NCI-H2029 (cell line): ENCODE data around the gene GLP2R.

ENCODE experiments used
- DNase-seq: peaks from one replicate; lab custom pipeline; 2025; lab: John Stamatoyannopoulos, UW

GLP2R gene

DNA sequence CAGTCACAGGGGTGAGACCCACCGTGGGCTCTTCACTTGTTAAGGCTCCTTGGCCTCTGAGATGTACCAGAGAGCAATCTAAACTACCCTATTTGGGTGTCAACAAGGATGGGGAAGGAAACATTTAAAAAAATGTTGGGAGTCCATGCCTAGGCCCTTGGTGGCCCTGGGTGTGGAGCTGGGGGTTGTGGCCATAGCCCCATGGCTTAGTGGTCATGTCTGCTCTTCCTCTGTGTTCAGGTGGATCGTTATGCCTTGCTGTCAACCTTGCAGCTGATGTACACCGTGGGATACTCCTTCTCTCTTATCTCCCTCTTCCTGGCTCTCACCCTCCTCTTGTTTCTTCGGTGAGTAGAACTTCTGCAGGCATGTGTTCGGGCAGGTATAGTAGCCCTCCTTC lies 28.5 kb downstream of the GLP2R start:
- no peak for DNase-seq

DNA sequence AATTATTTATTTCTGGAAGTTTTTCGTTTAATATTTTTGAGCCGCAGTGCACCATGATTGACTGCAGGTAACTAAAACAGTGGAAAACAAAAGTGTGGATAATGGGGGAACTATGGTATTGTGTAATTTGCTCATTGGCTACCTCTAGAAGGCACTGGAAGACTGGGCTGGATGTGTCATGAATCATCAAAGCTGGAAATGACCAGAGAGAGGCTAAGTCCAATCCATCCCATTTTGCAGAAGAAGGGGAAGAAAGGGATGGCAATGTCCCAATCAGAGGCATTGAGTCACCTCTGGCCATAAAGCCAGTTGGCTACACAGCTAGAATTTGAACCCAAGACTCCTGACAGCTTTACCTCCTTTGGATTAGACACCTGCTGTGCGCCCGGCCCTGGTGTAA lies 29.3 kb downstream of the GLP2R start:
- no peak for DNase-seq

DNA sequence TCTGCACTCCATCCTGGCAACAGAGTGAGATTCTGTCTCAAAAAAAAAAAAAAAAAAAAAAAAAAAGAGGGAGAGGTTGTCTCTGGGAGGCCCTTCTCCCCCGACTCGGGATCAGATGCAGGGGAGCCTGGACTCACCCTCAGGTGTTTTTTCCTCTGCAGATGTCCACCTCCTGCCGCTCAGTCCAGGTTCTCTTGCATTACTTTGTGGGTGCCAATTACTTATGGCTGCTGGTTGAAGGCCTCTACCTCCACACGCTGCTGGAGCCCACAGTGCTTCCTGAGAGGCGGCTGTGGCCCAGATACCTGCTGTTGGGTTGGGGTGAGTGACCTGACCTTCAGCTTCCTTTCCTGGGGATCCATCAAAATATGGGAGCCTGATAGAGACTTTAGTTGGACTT lies 34.1 kb downstream of the GLP2R start:
- no peak for DNase-seq

DNA sequence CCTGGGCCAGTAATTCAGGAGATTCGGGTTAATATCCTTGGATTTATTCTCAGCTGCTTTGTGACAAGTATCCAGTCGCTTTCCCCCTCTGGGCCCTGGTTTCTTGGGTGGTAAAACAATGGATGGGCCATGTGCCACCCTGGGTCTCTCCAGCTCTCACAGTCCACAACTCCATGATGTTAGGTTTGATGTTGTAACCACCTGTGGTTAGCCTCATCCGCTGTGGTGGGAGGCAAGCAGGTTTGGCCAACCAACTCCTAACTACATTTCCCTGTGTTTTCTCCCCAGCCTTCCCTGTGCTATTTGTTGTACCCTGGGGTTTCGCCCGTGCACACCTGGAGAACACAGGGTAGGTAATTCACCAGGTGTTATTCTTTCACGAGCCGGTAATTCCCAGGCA lies 35.1 kb downstream of the GLP2R start:
- no peak for DNase-seq

DNA sequence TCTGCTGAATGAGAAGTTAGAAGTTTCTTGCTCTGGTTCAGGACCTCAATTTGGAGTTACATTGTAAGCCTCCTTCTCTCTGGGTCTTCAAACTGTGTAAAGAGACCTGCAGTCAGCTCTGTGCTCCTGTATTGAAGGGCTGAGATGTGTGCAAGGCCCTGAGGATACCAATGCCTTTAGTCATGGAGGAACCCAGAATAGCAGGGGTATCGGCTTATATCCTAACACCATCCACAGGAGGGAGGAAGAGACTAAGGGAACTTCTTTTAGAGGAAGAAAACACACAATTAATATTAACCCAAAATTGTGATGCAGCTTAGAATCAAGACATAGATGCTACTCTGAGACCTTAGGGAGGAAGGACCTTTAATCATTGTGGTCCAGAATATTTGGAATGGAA lies 36.5 kb downstream of the GLP2R start:
- DNase-seq: no peak

DNA sequence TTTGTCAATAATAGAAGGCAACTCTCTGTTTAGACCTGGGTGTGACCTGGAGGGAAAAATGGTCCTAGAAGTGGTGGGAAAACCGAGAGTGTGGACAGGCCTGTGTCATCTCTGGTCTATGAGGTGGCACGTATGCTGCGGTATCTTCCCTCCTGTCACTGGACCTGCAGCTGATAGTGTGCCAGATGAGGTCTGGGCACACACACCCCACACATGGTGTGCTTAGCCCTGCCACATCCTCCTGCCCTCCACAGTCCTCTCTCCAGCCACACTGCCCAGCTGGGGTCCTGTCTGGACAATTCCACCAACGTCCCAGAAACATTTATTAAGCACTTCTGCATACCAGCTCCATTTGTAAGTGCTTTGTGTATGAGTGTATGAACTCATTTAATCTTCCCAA lies 37.2 kb downstream of the GLP2R start:
- no peak for DNase-seq

DNA sequence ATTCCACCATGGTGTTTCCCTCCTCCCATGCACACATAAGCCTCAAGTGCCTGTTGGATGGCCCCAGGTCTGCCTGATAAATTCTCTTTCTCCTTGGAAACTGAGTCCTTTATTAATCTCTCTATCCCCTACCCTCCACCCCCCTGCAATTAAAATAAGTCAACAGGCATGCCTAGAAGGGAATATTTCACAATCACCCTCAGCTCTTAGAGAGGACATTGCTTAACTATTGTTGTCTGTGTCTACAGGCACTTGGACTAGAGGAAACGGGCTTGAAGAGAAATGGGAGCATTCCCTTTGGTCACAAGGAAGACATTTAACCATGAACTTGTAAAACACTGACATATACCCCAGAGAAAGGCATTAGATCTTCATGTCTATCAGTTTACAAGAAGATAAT lies 39.9 kb downstream of the GLP2R start:
- DNase-seq: no peak

DNA sequence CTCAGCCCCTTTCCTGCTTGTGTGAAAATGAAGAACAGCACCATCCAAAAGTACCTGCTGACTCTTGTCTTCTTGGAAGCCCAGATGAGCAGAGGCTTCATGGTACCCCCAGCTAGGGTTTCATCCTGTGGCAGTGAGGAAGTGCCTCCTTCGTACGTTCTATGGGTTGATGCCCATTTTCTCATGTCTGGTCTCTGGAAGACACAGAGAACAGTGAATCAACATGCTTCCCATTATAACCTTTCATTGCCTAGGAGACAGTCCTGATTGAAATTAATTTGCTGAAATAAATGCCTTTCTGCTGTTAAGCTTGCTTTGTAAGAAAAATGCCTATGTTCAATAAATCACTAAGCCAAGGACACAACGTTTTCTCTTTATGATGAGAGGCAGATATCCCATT lies 42.8 kb downstream of the GLP2R start:
- no peak for DNase-seq

DNA sequence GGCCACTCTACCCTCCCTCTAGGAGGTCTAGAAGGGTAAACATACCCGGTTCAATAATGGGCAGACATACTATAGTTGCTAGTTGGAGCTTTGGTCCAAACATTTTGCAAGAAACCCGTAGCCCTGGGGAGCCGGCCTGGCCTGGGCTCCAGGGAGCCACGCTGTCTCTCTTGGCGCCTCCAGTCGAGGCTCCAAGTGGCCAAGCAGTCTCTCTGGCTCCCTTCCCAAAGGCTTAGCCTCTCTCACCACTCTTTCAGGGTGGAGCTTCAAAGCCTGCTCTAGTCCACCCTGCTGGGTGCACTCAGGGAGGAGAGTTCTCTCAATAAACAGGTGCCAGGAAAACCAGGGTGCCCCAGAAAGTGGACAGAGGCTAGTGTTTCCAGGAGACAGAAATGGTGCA lies 47.1 kb downstream of the GLP2R start:
- no peak for DNase-seq

DNA sequence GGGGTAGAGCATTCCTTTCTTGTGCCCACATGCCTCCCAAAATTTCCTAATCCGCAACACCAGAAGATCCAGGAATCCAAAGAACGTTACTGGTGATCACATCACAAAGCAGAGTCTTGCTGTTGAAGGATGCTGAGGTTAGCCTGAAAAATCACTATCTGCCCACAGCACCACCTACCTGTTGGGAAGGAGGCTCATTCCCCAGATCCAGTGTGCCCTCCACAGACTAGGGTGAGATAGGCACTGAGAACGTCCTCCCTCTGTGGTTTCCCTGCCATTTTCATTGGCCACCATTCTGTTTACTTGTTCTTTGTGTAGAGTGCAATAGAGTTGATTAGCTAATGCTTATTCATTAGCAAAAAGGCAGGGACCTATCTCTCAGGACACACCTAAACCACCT lies 49.0 kb downstream of the GLP2R start:
- DNase-seq: no peak

DNA sequence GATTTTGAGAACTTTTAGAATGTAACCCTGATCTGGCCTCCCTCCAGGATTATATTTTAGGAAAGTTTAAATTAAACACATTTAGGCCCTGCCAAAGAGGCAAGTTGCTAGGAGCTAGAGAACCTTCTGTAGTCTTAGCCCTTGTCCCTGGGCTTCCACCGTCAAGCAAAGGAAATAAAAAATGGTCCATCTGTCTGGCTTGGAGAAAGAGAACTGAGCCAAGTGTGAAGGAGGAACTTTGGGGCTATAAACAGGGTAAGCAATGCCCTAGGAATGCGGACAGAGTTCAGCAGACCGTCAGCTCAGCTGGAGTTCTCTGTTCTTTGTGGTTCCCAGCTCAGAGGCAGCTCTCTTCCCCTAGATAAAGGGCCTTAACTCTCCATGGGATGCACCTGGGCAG lies 49.7 kb downstream of the GLP2R start:
- no peak for DNase-seq

DNA sequence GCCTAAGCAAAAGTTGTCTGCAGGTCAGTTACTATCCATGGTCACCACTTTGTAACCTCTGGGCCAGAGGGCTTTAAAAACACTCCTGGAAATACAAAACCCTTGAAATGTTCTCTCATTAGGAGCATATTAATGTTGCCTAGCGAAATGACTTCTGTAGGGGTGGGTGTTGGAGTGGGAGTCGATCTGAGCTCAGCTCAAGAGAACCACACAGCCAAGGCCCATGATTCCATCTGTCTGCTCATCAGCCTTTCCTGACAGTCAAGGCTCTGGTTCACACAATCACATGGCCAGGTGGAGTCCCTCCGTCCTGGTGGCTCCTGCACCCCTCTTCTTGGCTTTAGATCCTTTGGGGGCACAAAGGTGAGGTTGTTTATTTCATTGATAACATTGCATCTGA lies 52.6 kb downstream of the GLP2R start:
- no peak for DNase-seq

DNA sequence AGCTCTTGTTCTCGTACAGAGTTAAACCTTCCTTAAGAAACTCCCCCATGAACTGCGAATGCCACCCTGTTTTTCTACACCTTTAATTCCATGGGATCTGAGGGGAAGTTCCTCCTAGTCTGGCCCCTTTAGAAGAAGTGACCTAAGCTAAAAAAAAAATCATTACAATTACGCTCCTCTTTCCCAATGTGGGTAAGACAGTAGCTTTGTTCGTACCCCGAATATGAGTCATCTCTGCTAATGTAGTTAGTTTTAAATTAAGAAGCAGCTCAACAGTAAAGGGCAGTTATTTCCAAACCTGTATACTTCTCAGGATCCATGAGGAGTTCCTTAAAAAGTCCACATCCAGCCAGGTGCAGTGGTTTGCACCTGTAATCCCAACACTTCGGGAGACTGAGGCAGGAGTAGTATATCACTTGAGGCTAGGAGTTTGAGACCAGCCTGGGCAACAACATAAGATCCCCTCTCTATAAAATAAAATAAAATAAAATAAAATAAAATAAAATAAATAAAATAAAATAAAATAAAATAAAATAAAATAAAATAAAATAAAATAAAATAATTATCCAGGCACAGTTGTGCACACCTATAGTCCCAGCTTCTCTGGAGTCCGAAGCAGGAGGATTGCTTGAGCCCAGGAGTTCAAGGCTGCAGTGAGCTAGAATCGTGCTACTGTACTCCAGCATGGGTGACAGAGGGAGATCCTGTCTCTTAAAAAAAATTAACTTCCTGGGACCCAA lies 53.2 kb downstream of the GLP2R start:
- DNase-seq: no peak

DNA sequence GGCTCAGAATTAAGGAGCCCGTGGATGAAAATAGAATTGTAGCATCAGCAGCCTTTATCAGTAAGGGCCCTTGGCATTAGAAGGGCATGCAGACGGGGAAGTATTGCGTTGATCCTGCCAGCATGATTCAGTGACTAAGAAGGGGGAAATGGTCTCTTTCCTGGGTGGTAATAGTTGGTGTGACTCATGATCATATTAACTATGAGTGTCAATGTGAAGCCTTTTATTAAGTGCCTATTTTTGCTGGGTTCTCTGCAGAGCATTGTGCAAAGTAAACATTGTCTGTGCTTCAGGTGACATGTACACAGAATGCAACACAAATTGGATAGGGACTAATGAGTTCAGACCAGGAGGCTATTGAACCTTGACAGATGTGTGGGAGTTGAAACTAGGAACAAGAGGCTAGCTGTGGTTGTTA lies 54.9 kb downstream of the GLP2R start:
- no peak for DNase-seq

DNA sequence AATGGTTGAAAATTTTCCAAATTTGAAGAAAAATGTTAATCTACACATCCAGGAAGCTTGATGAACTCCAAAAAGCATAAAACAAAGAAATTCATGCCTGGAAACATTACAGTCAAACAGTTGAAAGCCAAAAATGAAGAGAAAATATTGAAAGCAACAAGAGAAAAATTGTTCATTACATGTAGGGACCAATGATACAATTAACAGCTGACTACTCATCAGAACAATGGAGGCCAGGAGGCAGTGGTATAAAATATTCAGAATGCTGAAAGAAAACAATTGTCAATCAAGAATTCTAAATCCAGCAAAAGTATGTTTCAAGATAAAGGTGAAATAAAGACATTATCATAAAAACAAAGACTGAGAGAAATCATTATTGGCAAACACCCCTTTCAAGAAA lies 57.7 kb downstream of the GLP2R start:
- DNase-seq: no peak

DNA sequence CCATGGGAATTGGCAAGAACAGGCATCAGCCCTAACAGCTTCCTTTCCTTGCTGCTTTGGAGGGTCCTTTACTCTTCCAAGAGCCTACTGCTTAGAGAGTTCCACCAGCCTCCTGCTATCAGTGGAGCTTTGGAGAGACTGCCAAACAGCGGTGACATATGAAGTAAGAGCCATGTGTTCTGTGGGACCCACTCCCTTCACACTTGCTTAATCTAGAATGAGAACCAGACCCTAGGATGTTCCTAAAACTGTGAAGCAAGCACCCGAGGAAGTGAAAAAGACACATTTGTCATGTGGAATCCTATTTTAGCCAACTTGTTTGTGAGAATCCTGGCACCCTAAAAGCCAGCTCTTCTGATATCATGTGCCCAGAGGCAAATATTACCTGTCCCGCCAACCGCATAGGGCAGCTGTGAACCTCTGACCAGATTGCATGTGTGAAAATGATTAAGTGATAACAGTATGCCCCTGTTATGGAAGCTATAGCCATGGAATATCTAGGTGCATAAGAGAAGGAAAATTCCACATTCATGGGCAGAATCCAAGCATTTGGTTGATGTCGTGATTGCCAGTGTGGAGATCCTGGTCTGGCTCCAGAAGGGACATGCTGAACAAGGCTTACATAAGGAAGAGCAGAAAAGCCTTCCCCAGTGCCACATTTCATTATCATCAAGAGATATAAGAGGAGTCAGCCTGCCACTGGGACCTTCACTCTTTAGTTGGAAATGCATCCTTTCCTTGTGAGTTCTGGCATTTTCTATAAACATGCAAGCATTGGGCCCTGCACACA lies 60.6 kb downstream of the GLP2R start:
- DNase-seq: no peak

DNA sequence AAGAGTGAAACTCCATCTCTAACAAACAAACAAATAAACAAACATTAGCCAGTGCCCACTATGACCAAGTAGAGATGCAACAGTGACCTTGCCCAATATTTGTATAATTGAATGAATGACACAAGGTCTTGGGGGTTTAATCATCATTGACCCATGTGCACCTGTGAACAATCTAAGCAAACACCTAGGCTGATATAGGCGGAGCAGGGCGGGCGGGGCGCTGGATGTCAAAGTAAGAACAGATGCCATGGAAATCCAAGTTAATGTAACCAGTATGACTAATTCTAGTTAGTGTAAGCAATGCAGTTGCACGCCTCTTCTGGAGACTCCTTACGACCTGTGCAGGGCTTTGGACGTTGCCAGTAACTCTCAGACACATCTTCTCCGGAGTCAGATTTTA lies 61.8 kb downstream of the GLP2R start:
- no peak for DNase-seq

DNA sequence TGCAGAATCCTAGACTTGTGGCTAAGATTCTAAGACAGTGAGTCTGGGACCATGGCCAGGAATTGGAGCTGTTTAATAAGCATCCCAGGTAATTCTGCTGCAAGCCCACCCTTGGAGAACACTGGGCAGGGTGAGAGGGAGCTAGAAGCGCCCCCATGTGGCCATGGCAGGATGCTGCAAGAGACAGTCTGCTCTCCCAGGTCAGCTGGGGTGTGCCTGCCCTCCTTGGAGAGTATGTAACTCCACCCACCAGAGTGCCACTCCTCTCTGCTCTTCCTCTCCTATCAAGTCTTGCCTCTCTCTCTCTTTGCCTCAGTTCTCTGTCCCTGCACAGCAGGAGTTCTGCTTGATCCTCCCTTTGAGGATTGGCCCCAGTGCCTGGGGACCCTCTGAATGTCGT lies 64.4 kb downstream of the GLP2R start:
- no peak for DNase-seq

DNA sequence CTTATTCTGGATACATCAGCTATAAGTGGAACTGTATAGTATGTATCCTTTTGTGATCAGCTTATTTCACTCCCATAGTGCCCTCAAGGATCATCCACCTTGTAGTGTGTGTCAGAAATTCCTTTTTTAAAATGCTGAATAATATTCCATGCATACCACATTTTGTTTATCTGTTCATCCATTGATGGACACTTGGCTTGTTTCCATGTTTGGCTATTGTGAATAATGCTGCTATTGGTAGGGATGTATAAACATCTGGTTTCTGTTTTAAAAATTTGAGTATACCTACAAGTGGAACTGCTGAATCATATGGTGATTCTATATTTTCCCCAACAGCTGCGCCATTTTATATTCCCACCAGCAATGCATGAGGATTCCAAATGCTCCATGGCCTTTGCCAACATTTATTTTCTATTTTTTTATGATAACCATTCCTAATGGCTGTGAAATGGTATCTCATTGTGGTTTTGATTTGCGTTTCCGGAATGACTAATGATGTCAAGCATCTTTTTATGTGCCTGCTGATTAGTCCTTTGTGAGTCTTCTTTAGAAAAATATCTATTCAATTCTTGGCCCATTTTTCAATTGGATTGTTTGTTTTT lies 67.8 kb downstream of the GLP2R start:
- DNase-seq: no peak

DNA sequence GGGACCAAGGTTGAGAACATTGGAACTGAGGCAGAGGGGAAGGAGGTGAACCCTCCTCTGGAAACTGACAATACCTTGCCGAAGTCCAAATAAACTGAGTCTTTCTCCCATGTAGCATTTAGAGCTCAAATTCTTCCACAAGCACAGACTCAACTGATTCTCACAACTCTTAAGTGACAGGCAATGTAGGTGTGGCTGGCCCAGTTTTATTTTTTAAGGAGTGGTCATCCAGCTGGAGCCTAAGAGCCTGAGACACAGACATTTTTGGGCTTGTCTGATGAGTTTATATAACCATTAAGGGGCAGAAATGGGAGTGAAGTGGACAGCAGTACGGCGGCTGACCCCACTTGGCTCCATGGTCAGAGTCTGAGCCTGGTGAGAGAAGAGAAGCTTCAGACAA lies 68.5 kb downstream of the GLP2R start:
- DNase-seq: no peak

DNA sequence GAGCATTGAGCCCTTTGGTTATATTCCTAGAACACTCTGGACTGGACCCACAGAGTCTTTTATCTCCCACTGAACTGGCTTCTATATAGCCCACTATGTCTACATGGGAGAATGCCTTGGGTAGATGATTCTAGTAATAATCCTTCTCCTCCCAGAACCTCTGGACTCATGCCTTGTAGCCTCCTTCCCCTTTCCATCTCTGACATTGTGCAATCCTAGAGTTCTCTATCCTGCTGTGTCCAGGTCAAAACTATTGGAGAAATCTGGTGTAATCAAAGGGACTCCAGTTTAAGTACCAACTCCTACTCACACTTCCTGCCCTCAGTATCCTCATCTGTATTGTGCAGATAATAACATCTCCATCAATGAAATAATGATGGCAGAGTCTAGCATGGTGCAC lies 70.2 kb downstream of the GLP2R start:
- DNase-seq: no peak

DNA sequence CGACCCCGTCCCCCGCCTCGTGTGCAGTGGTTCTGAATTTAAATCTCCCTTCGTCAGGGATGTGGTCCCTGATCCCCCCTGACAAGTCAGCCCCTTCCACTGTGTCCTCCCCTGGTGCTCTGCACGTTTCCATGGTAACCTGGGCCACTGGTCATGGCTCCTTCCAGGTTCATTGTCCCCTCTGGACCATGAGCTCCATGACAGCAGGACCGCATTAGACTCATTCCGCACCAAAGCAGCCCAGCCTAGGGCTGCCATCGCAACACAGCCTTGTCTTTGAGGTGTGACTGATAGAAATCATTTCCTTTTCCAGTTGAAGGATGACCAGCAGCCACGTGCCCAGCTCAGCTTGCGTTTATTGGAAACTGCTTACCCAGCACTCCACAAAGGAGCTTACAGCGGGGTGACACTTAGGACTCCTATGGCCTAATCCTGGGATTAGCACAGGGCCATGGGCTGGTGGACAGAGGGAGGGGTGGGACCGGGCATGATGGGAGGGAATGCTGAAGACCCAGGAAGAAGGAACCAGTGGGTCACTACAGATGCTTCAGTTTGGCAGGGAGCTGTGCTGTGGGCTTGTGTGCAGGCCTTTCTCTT lies 71.7 kb downstream of the GLP2R start:
- DNase-seq: no peak

DNA sequence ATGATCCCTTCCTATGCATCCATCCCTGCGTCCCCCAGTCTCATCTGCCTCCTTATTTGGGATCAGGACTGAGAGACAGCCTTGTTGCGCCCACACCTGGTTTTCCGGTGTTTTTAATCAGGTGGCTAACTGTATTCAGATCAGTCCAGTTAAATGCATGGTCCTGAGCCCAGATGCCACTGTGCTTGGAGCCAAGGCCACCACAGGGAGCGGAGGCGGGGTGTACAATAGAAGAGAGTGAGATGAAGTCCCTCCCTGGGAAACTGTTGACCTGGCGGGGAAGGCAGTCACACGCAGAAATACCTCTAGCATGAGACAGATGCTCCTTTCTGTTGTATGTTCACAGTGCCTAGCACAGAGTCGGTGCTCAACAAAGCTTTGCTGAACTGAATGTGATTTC lies 73.1 kb downstream of the GLP2R start:
- no peak for DNase-seq
